HepG2 (cell line): ENCODE measurements around the gene PPAT. TPM values are rescaled to one million over a fixed set of nuclear protein-coding genes. Genes with fewer than 3 reads are reported as not detected.
A peak's percentile ranks its signal among the peaks of the same experiment; 100 is the strongest.

Source experiments
- ATAC-seq: fragments of 200-7000 bp; cut with Tn5 transposase; 3 replicates; pipeline ENCODE4 v1.9.1; 2020; ENCODE audit warnings: mild to moderate bottlenecking, moderate library complexity
- BruUV-seq: library from RNA; stranded (reverse); fragments of 400-500 nt; replicated peaks from 2 replicates; lab custom pipeline; 2021; lab: Mats Ljungman, UMichigan
- CTCF ChIA-PET: fragments of 300-600 bp; formaldehyde crosslinking; extraction: SDS; loops from one replicate; lab custom pipeline; 2021; ENCODE audit warnings: low total read pairs, inconsistent platforms, low intra/inter-chr PET ratio; lab: Yijun Ruan, JAX
- POLR2A ChIA-PET: fragments of 350-600 bp; sonication (Branson Sonifier 250); formaldehyde crosslinking; loops from one replicate; lab custom pipeline; 2020; ENCODE audit warnings: antibody characterized with exemption, inconsistent platforms; lab: Yijun Ruan, JAX
- DNase-seq: peaks from one replicate; pipeline ENCODE4 v3.0.0-alpha.2; 2015; ENCODE audit warnings: low spot score
- FAIRE-seq: peaks from 3 replicates; lab custom pipeline; 2011; peaks lifted over from hg19 to GRCh38; lab: Jason Lieb, UNC
- H2AFZ ChIP-seq: one replicate; pipeline ENCODE4 v1.6.1; 2011; ENCODE audit warnings: low read length, inconsistent platforms
- H3K27ac ChIP-seq: fragments of 300-600 bp; 3 replicates; pipeline ENCODE4 v1.8.0; 2011; ENCODE audit warnings: mixed run types, mild to moderate bottlenecking, mixed read lengths, low read length, inconsistent platforms; ENCODE audit not compliant: insufficient read depth; ENCODE audit errors: extremely low read length
- H3K27me3 ChIP-seq, 2 experiments: fragments of 200-600 bp in 1 of 2; 2 replicates in 1 of 2; 3 replicates in 1 of 2; pipeline versions ENCODE4 v1.6.0 to v1.8.0; 2011; ENCODE audit warnings: low read length in 2 of 2, mild to moderate bottlenecking in 2 of 2, moderate library complexity in 2 of 2, inconsistent platforms in 1 of 2; ENCODE audit not compliant: insufficient read depth in 2 of 2, control insufficient read depth in 1 of 2
- H3K36me3 ChIP-seq, 2 experiments: fragments of 200-600 bp in 1 of 2; replicated peaks in 1 of 2; 2 replicates in 1 of 2; 3 replicates in 1 of 2; pipeline versions ENCODE4 v1.5.1 to v1.8.0; 2011; ENCODE audit warnings: low read length in 2 of 2, inconsistent platforms in 1 of 2; ENCODE audit not compliant: insufficient read depth in 2 of 2, control insufficient read depth in 1 of 2
- H3K4me1 ChIP-seq: 2 replicates; pipeline ENCODE4 v1.5.1; 2012; ENCODE audit warnings: low read length, inconsistent platforms; ENCODE audit not compliant: insufficient read depth
- H3K4me2 ChIP-seq: 2 replicates; pipeline ENCODE4 v1.6.0; 2011; ENCODE audit warnings: low read depth, low read length, inconsistent platforms
- H3K4me3 ChIP-seq, 3 experiments: fragments of 200-600 bp in 1 of 3; sonication (generic), shearing (Covaris generic) in 1 of 3; replicated peaks in 1 of 3; 2 replicates each; pipeline ENCODE4 v1.5.1; 2011 to 2016; ENCODE audit warnings: low read length in 3 of 3, inconsistent platforms in 2 of 3, low read depth in 2 of 3, mild to moderate bottlenecking in 2 of 3, control low read depth in 1 of 3, mixed read lengths in 1 of 3; ENCODE audit not compliant: insufficient read depth in 1 of 3
- H3K79me2 ChIP-seq: one replicate; pipeline ENCODE4 v1.6.1; 2011; ENCODE audit warnings: low read length, inconsistent platforms; ENCODE audit not compliant: insufficient read depth
- H3K9ac ChIP-seq: 2 replicates; pipeline ENCODE4 v1.6.0; 2011; ENCODE audit warnings: mild to moderate bottlenecking, low read depth, low read length, inconsistent platforms; ENCODE audit not compliant: insufficient read depth
- H3K9me3 ChIP-seq: 2 replicates; pipeline ENCODE4 v1.5.1; 2012; ENCODE audit warnings: mild to moderate bottlenecking, low read length
- H4K20me1 ChIP-seq: 2 replicates; pipeline ENCODE4 v1.6.0; 2011; ENCODE audit warnings: inconsistent platforms, mild to moderate bottlenecking, low read length, moderate library complexity; ENCODE audit not compliant: insufficient read depth
- KDM1A ChIP-seq: IDR thresholded peaks from 2 replicates; pipeline ENCODE4 v1.6.1; 2016; ENCODE audit warnings: missing compliant biosample characterization
- KMT2B ChIP-seq: IDR thresholded peaks from 2 replicates; pipeline ENCODE4 v1.6.1; 2016; ENCODE audit warnings: missing genetic modification reagents, missing compliant biosample characterization
- MAFG ChIP-seq: sonication (generic); formaldehyde crosslinking; IDR thresholded peaks from 2 replicates; pipeline ENCODE4 v1.5.1; 2020; ENCODE audit warnings: mild to moderate bottlenecking, missing genetic modification reagents
- NFE2L1 ChIP-seq: sonication (generic); formaldehyde crosslinking; IDR thresholded peaks from 2 replicates; pipeline ENCODE4 v1.4.0; 2020; ENCODE audit warnings: missing genetic modification reagents, mild to moderate bottlenecking, borderline replicate concordance
- NFKB2 ChIP-seq: sonication (generic); formaldehyde crosslinking; IDR thresholded peaks from 2 replicates; pipeline ENCODE4 v1.4.0; 2020; ENCODE audit warnings: missing genetic modification reagents, borderline replicate concordance
- RXRB ChIP-seq: IDR thresholded peaks from 2 replicates; pipeline ENCODE4 v1.6.1; 2016; ENCODE audit warnings: borderline replicate concordance, missing genetic modification reagents, missing compliant biosample characterization
- SP1 ChIP-seq, 2 experiments: fragments of 450-650 bp in 1 of 2; sonication (generic) in 1 of 2; formaldehyde crosslinking in 1 of 2; IDR thresholded peaks; 2 replicates each; pipeline versions ENCODE4 v1.4.0 to v1.6.1; 2016 to 2020; ENCODE audit warnings: missing genetic modification reagents in 1 of 2
- SP2 ChIP-seq: sonication (generic); formaldehyde crosslinking; IDR thresholded peaks from 2 replicates; pipeline ENCODE4 v1.5.1; 2020; ENCODE audit warnings: mild to moderate bottlenecking, missing genetic modification reagents
- ZNF121 ChIP-seq: sonication (generic); formaldehyde crosslinking; IDR thresholded peaks from 2 replicates; pipeline ENCODE4 v1.5.0; 2020; ENCODE audit warnings: mild to moderate bottlenecking, missing genetic modification reagents
- ZNF331 ChIP-seq: sonication (generic); formaldehyde crosslinking; IDR thresholded peaks from 2 replicates; pipeline ENCODE4 v1.4.0; 2020; ENCODE audit warnings: missing genetic modification reagents
- ZNF629 ChIP-seq: sonication (generic); formaldehyde crosslinking; conservative IDR thresholded peaks from 2 replicates; pipeline ENCODE4 v1.5.0; 2020; ENCODE audit warnings: missing genetic modification reagents
- WGBS: methylation state at CpG from one replicate; pipeline ENCODE4 v1.1.6; 2017; ENCODE audit warnings: low lambda C conversion rate; 5-methylcytosine and 5-hydroxymethylcytosine counted together
- in situ Hi-C: cut with HindIII; loops from 2 replicates; pipeline ENCODE4 v1.10.0; 2017; ENCODE audit warnings: low pct_unique_long_range_greater_than_20kb; ENCODE audit not compliant: extremely low pct_ligation_motif_present
- intact Hi-C: fragments of 100-400 bp; cut with micrococcal nuclease; formaldehyde crosslinking; loops from one replicate; pipeline ENCODE4 v1.10.0; 2022; ENCODE audit not compliant: unreplicated experiment
- polyA plus RNA-seq, 8 experiments: library from polyadenylated mRNA; depleted of rRNA in 3 of 8; stranded (reverse) in 7 of 8; unstranded in 1 of 8; fragments of >200 nt; fragmentation: Illumina TruSeq in 4 of 8; extraction: Trizol in 4 of 8; gene quantifications; 2 replicates each; pipeline versions ENCODE4 v1.2.1 to v1.2.3, GENCODE V29; 2011 to 2016; ENCODE audit warnings: low read depth in 4 of 8, missing spikeins in 1 of 8, mixed read lengths in 1 of 8; ENCODE audit not compliant: insufficient read depth in 1 of 8
- total RNA-seq, 5 experiments: library from RNA; depleted of rRNA; stranded (reverse); fragments of >200 nt; fragmentation: Illumina TruSeq; extraction: Trizol; gene quantifications; 2 replicates each; pipeline ENCODE4 v1.2.3, GENCODE V29; 2016; ENCODE audit warnings: low read depth in 1 of 5
- TF ChIP-seq, protein P1 (sequence below): sonication (generic); formaldehyde crosslinking; IDR thresholded peaks from 2 replicates; pipeline ENCODE4 v1.5.0; 2020; ENCODE audit warnings: mild to moderate bottlenecking, missing genetic modification reagents
- TF ChIP-seq, protein P2 (sequence below): sonication (generic); formaldehyde crosslinking; IDR thresholded peaks from 2 replicates; pipeline ENCODE4 v1.4.0; 2020; ENCODE audit warnings: mild to moderate bottlenecking, missing genetic modification reagents

Gene PPAT
- total and polyA plus RNA-seq, 2 of the 13 experiments (the other 11 are each of a cell fraction or from before 2014, with no cell fraction given): 16.9 to 62.6 TPM

DNA sequence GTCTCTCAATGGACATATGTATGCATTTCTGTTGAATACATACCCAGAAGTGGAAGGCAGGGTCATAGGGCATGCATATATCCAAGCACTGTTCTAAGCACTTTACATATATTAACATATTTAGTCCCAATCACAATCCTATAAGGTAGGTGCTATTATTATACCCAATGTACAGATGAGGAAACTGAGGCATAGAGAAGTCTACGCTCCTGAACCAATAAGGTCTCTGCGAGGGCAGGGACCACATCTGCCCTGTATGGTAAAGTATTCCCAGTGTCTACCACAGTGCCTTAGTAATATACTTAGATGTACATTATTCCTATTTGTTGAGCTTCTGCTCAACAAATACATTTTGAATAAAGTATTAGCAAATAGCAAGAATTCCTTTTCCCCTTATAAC, 5.2 kb downstream of the PPAT start:
- no peaks in the 10 kb centered on the region; a peak in 1 of 5 replicates for H3K36me3 ChIP-seq
- CTCF ChIA-PET: no interaction called here
- no peak overlapping the region for H3K4me3 ChIP-seq
- no peak for DNase-seq
- intact Hi-C loops (no loop called here), in situ Hi-C loops (no loop called here)
- TF ChIP-seq ZNF629 (CRISPR knock-in tag): peak; percentile 76
- TF ChIP-seq SP2 (CRISPR knock-in tag): no peak
- H3K9ac ChIP-seq: no peak overlapping the region
- BruUV-seq: no TSS peak
- WGBS: 100% methylated on average over 2 of the region's 2 CpGs
- no peak for FAIRE-seq
- no peak overlapping the region for H3K27ac ChIP-seq
- H3K27me3 ChIP-seq: no peaks in the 10 kb centered on the region
- POLR2A ChIA-PET: no interaction called here
- ATAC-seq: no peak
- peaks cover 59% of the 10 kb centered on the region for H3K4me1 ChIP-seq
- no peak overlapping the region for H2AFZ ChIP-seq
- peaks cover 27% of the 10 kb centered on the region; the same call in 1 of the 2 replicates for H4K20me1 ChIP-seq
- no peaks in the 10 kb centered on the region for H3K9me3 ChIP-seq
- peaks cover 95% of the 10 kb centered on the region for H3K79me2 ChIP-seq
- H3K4me2 ChIP-seq: peak overlapping the region; percentile 6; the same call in 1 of the 2 replicates

DNA sequence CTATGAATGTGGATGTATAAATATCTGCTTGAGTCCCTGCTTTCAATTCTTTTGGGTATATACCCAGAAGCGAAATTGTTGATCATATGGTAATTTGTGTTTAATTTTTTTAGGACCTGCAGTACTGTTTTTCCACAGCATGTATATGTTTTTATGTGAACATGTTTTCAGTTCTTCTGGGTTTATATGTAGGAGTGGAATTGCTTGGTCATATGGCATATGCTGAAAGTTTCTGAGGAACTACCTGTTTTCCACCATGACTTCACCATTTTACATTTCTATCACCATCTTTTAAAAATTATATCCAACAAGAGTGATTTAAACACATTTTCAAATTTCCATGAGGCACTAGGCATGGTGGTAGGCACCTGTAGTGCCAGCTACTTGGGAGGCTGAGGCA, 8.2 kb downstream of the PPAT start:
- intact Hi-C loops (loop anchor here (5.0 to 10.0 kb wide), 2 partner anchors 40 to 408 kb away; partner anchors contain the start of gene SRP72), in situ Hi-C loops (no loop called here)
- no peak overlapping the region for H2AFZ ChIP-seq
- H3K9me3 ChIP-seq: no peaks in the 10 kb centered on the region
- H3K27ac ChIP-seq: no peak overlapping the region
- FAIRE-seq (no peak), DNase-seq (no peak), ATAC-seq (no peak)
- no peak overlapping the region for H3K4me2 ChIP-seq
- peaks cover 29% of the 10 kb centered on the region; the same call in 1 of the 2 replicates for H4K20me1 ChIP-seq
- no peak overlapping the region for H3K9ac ChIP-seq
- CTCF ChIA-PET: no interaction called here
- POLR2A ChIA-PET: interaction anchor here (2.3 kb wide), 1 partner anchor 8 kb away, joined by 8 read pairs; the partner anchor contains the start of genes PAICS and PPAT
- TF ChIP-seq, protein P1, sequence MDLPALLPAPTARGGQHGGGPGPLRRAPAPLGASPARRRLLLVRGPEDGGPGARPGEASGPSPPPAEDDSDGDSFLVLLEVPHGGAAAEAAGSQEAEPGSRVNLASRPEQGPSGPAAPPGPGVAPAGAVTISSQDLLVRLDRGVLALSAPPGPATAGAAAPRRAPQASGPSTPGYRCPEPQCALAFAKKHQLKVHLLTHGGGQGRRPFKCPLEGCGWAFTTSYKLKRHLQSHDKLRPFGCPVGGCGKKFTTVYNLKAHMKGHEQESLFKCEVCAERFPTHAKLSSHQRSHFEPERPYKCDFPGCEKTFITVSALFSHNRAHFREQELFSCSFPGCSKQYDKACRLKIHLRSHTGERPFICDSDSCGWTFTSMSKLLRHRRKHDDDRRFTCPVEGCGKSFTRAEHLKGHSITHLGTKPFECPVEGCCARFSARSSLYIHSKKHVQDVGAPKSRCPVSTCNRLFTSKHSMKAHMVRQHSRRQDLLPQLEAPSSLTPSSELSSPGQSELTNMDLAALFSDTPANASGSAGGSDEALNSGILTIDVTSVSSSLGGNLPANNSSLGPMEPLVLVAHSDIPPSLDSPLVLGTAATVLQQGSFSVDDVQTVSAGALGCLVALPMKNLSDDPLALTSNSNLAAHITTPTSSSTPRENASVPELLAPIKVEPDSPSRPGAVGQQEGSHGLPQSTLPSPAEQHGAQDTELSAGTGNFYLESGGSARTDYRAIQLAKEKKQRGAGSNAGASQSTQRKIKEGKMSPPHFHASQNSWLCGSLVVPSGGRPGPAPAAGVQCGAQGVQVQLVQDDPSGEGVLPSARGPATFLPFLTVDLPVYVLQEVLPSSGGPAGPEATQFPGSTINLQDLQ: no peak
- TF ChIP-seq ZNF331 (no peak), KDM1A (CRISPR knock-in tag) (no peak), ZNF121 (CRISPR knock-in tag) (no peak), SP1 (IDR thresholded peaks at IDR 0.05) (no peak), SP1 (CRISPR knock-in tag; IDR thresholded peaks at IDR 0.05) (no peak), MAFG (CRISPR knock-in tag) (no peak), NFKB2 (CRISPR knock-in tag) (no peak), RXRB (no peak), KMT2B (CRISPR knock-in tag) (no peak), NFE2L1 (CRISPR knock-in tag) (no peak)
- TF ChIP-seq, protein P2, sequence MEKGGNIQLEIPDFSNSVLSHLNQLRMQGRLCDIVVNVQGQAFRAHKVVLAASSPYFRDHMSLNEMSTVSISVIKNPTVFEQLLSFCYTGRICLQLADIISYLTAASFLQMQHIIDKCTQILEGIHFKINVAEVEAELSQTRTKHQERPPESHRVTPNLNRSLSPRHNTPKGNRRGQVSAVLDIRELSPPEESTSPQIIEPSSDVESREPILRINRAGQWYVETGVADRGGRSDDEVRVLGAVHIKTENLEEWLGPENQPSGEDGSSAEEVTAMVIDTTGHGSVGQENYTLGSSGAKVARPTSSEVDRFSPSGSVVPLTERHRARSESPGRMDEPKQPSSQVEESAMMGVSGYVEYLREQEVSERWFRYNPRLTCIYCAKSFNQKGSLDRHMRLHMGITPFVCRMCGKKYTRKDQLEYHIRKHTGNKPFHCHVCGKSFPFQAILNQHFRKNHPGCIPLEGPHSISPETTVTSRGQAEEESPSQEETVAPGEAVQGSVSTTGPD (CRISPR knock-in tag): no peak
- no TSS peak for BruUV-seq
- no peak overlapping the region for H3K4me3 ChIP-seq
- peaks cover 48% of the 10 kb centered on the region for H3K4me1 ChIP-seq
- WGBS: 100% methylated on average over 1 of the region's 1 CpG
- H3K27me3 ChIP-seq: no peaks in the 10 kb centered on the region
- H3K79me2 ChIP-seq: peaks cover 100% of the 10 kb centered on the region
- no peaks in the 10 kb centered on the region; a peak in 1 of 5 replicates for H3K36me3 ChIP-seq
